ENCODE data around the gene LRRC8D. TPM values are rescaled to one million over a fixed set of nuclear protein-coding genes. Genes with fewer than 3 reads are reported as not detected.

The LRRC8D gene
- total RNA-seq, 2 experiments from 2014 or later, result 25.1 to 26.0 TPM

DNA sequence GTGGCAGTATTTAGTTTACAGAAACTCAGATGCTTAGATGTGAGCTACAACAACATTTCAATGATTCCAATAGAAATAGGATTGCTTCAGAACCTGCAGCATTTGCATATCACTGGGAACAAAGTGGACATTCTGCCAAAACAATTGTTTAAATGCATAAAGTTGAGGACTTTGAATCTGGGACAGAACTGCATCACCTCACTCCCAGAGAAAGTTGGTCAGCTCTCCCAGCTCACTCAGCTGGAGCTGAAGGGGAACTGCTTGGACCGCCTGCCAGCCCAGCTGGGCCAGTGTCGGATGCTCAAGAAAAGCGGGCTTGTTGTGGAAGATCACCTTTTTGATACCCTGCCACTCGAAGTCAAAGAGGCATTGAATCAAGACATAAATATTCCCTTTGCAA is 114.4 kb downstream of the LRRC8D start:
- Mint-ChIP-seq H3K36me3 (peaks cover 39% of the 10 kb centered on the region), H3K4me1 (peaks cover 2% of the 10 kb centered on the region), H3K27ac (no peak overlapping the region), H3K27me3 (no peaks in the 10 kb centered on the region), H3K4me3 (no peak overlapping the region), H3K9me3 (no peaks in the 10 kb centered on the region)
- no peak for ATAC-seq (ENCODE audit: low read depth)
- POLR2A ChIA-PET, result interaction anchor here (1.4 kb wide), 1 partner anchor 10 kb away, joined by 4 read pairs; no protein-coding TSS in a partner anchor
- DNase-seq, result no peak

DNA sequence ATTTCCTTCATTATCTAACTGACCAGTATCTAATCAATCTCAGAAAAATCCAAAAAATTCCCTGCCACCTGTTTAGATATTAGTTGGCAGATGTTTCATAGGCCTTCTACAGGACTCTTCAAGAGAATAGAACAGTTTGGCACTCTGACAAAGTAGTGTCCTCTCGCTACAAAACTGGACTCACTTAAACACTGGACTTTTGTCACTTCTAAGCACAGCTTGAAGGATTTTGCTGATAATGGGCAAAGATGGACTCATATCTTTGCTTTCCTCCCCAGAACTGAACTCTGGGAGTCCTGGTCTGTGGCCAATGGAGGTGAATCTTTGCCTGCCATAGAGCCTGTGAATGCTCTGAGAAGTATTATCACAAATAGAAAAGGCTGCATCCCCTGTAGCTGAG is 115.9 kb downstream of the LRRC8D start:
- H3K4me1 Mint-ChIP-seq, result no peaks in the 10 kb centered on the region
- ATAC-seq (ENCODE audit: low read depth) (no peak), DNase-seq (no peak)
- no peak overlapping the region for H3K27ac Mint-ChIP-seq
- H3K36me3 Mint-ChIP-seq, result peaks cover 31% of the 10 kb centered on the region
- POLR2A ChIA-PET, result no interaction called here
- no peaks in the 10 kb centered on the region for H3K9me3 Mint-ChIP-seq
- H3K27me3 Mint-ChIP-seq, result no peaks in the 10 kb centered on the region
- H3K4me3 Mint-ChIP-seq, result no peak overlapping the region

DNA sequence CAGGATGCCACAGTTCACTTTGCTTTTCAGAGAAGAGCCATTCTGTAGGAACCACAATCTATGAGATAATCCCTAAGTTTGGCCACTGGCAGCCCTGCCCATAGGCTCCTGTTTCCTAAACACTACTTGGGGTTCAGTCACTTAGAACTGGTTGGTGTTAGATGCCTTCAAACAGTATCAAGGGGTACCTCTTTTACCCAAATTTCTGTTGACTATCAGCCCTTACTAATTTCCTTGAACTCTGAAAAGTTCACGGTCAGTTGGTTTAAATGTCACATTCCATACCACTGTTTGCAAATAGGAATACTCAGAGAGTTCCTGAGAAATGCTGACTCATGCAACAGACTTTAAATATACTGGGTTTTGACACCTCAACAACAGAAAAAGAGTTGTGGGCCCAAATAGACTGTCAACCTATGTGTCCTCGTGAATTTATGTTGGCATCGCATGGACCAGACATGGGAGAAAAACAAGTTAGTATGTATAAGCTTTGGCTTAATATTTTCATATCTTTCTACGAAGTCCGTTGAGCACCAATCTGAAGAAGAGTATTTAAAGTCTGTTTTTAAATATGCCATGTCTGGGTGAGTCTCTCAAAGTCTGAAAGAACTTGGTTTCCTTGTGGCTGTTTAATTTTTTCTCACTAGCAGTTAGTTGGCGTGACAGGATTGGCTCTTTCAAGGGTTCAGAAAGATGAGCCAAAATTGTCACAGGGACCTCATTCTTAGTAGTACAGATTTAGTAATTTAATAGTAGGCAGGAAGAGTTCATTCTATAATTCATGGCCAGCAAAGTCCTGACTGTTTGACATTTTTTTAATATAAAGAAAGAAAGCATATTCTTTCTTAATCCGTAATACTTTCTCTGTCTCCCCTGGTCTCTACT is 117.6 kb downstream of the LRRC8D start:
- H3K27ac Mint-ChIP-seq, result no peak overlapping the region
- H3K36me3 Mint-ChIP-seq, result peaks cover 18% of the 10 kb centered on the region
- H3K4me3 Mint-ChIP-seq, result no peak overlapping the region
- H3K27me3 Mint-ChIP-seq, result no peaks in the 10 kb centered on the region
- H3K9me3 Mint-ChIP-seq, result no peaks in the 10 kb centered on the region
- DNase-seq (no peak), ATAC-seq (ENCODE audit: low read depth) (no peak)
- POLR2A ChIA-PET, result interaction anchor here (0.6 kb wide), 1 partner anchor 81 kb away, joined by 4 read pairs; no protein-coding TSS in a partner anchor
- H3K4me1 Mint-ChIP-seq, result no peaks in the 10 kb centered on the region

DNA sequence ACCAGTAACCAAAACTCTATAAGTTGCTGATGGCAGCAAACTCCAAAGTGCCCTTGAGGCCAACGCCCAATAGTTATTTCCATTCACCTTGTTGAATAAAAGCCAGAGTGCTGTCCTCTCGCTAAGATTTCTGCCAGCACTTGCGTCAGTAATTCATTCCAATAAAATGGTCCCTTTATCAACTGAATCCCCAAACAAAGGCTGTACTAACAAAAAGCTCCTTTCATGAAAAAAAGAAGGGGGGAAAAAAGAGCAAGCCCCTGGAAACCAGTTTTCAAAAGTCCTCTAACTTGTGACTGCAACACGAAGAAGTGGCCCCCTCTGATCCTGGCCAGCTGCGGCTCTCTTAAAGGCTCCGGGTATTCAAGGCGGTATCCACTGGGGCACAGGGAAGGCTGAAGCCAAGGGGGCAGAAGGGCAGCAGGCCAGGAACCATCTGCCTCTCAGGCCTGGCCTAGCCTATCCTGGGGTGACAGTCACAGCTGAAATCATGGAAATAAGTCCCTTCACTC is 118.3 kb downstream of the LRRC8D start:
- H3K27ac Mint-ChIP-seq, result no peak overlapping the region
- H3K4me1 Mint-ChIP-seq, result no peaks in the 10 kb centered on the region
- no peaks in the 10 kb centered on the region for H3K9me3 Mint-ChIP-seq
- H3K36me3 Mint-ChIP-seq, result peaks cover 11% of the 10 kb centered on the region
- H3K4me3 Mint-ChIP-seq, result no peak overlapping the region
- no peak for ATAC-seq (ENCODE audit: low read depth)
- DNase-seq, result no peak
- no peaks in the 10 kb centered on the region for H3K27me3 Mint-ChIP-seq
- POLR2A ChIA-PET, result interaction anchor here (0.6 kb wide), 1 partner anchor 82 kb away, joined by 4 read pairs; no protein-coding TSS in a partner anchor

DNA sequence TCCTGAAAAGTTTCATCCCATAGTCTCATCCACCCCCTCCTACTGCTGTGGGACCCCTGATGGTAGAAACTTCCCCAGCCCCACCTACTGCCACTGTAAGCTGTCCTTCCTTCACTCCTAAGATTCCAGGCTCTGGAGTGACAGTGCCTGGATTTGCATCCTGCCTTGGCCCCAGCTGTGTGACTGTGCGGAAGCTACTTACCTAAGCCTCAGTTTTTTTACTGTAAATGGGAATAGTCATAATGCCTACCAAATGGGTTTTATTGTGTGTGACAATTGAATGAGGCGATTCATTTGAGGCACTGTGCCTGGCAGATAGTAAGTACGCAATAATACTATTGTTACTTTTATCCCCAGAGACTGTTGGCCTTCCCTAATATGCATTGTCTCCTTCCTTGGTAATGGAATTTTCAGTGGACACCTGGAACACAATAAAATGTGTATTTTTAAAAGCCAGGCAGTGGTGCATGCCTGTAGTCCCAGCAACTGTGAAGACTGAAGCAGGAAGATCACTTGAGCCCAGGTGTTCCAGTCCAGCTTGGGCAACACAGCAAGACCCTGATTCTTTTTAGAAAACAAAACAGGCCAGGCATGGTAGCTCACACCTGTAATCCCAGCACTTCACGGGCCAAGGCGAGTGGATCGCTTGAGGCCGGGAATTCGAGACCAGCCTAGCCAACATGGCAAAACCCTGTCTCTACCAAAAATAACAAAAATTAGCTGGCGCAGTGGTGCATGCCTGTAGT is 119.0 kb downstream of the LRRC8D start:
- POLR2A ChIA-PET, result no interaction called here
- no peak overlapping the region for H3K4me3 Mint-ChIP-seq
- DNase-seq (no peak), ATAC-seq (ENCODE audit: low read depth) (no peak)
- H3K27ac Mint-ChIP-seq, result no peak overlapping the region
- H3K9me3 Mint-ChIP-seq, result no peaks in the 10 kb centered on the region
- H3K36me3 Mint-ChIP-seq, result peaks cover 8% of the 10 kb centered on the region
- no peaks in the 10 kb centered on the region for H3K27me3 Mint-ChIP-seq
- H3K4me1 Mint-ChIP-seq, result no peaks in the 10 kb centered on the region

DNA sequence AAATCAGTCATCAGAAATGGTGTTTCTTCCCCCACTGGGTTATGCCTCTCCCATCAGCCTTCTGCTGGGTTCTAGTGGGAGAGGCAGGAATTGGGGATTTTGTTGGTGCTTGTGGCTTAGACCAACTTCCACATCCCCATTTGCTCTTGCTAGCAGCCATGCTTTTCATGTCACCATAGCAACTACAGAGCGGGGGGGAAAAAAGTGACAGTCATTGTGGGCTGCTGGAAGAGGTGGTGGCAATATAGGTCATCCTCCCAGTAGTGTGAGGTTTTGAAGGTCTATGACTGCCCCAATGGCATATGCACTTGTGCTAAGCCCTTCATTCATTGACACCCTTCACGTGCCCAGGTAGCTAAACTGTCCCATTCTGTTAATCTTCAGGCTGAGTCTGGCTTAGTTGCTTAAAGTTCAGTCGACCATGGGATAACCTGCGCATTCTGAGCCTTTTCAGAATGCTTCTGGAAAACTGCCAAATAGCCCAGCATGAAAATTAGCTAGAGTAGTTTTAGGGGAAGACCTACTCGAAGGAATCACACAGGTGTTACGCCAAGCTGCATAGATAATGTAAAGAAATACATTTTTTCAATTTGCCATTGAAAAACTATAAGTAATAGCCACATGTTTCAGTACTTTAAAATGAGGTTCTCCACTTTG is 120.4 kb downstream of the LRRC8D start:
- ATAC-seq (ENCODE audit: low read depth) (peak; percentile 36), DNase-seq (no peak)
- Mint-ChIP-seq H3K4me1 (no peaks in the 10 kb centered on the region), H3K27ac (no peak overlapping the region), H3K36me3 (peaks cover 4% of the 10 kb centered on the region), H3K9me3 (no peaks in the 10 kb centered on the region), H3K4me3 (no peak overlapping the region), H3K27me3 (no peaks in the 10 kb centered on the region)
- POLR2A ChIA-PET, result interaction anchor here (0.5 kb wide), 1 partner anchor 957 kb away, joined by 4 read pairs; no protein-coding TSS in a partner anchor

DNA sequence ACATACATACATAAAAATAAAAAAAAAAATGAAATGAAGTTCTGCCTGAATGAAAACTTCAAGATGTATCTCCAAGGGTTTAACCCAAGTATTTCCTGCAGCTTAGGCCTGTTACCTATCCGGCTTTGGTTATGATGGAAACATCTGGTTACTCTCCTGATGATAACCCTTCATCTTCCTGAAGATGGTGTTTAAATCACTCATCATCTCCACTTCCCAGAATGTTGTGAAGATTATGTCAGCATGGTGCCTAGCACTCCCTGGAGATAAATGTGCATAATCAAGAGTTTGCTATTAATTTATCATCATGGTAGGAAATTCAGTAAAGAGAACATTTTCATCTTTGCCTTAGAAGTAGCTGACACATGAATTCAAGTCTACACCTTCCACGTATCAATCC is 121.2 kb downstream of the LRRC8D start:
- H3K36me3 Mint-ChIP-seq, result peaks cover 4% of the 10 kb centered on the region
- no peaks in the 10 kb centered on the region for H3K9me3 Mint-ChIP-seq
- ATAC-seq (ENCODE audit: low read depth) (no peak), DNase-seq (no peak)
- no peak overlapping the region for H3K27ac Mint-ChIP-seq
- POLR2A ChIA-PET, result interaction anchor here (0.5 kb wide), 1 partner anchor 958 kb away, joined by 4 read pairs; no protein-coding TSS in a partner anchor
- no peaks in the 10 kb centered on the region for H3K4me1 Mint-ChIP-seq
- H3K27me3 Mint-ChIP-seq, result no peaks in the 10 kb centered on the region
- no peak overlapping the region for H3K4me3 Mint-ChIP-seq

DNA sequence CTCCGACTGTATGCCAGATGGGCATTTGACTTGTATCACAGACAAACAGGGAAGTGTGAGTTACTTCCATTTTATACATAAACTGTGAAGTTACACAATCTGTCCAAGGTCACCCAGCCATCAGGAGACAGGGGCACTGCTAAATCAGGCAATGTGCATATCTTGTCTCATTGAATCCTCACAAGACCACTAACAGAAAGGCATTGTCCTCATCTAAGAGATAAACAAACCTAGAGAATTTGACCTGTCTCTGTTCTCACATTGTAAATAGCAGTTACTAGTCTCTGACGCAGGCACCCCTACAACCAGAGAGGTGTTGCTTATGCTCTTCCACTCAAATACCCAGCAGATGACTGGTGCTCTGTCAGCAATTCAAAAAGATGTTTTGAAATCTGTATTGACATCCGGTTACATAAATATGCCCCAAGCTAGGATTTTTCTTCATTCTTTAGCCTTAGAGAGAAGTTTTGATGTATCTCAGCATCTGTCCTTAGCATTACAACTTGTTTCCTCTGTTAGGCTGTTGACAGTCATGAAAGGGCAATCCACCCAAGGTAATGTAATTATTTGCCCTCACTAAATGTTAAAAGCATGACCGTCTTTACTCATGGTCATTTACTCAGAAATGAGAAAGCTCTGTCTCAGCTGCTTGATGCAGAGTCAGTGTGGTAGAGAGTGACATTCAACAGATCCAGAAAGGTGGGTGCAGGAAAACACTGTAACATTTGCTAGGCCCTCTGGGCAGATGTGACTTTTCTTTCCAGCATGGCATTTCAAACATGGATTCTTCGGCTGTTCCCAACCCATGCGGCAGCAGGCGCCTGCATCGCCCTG is 122.2 kb downstream of the LRRC8D start:
- H3K4me3 Mint-ChIP-seq, result no peak overlapping the region
- H3K4me1 Mint-ChIP-seq, result no peaks in the 10 kb centered on the region
- no peak for ATAC-seq (ENCODE audit: low read depth)
- peaks cover 4% of the 10 kb centered on the region for H3K36me3 Mint-ChIP-seq
- DNase-seq, result no peak
- H3K9me3 Mint-ChIP-seq, result no peaks in the 10 kb centered on the region
- no peaks in the 10 kb centered on the region for H3K27me3 Mint-ChIP-seq
- POLR2A ChIA-PET, result no interaction called here
- H3K27ac Mint-ChIP-seq, result no peak overlapping the region

DNA sequence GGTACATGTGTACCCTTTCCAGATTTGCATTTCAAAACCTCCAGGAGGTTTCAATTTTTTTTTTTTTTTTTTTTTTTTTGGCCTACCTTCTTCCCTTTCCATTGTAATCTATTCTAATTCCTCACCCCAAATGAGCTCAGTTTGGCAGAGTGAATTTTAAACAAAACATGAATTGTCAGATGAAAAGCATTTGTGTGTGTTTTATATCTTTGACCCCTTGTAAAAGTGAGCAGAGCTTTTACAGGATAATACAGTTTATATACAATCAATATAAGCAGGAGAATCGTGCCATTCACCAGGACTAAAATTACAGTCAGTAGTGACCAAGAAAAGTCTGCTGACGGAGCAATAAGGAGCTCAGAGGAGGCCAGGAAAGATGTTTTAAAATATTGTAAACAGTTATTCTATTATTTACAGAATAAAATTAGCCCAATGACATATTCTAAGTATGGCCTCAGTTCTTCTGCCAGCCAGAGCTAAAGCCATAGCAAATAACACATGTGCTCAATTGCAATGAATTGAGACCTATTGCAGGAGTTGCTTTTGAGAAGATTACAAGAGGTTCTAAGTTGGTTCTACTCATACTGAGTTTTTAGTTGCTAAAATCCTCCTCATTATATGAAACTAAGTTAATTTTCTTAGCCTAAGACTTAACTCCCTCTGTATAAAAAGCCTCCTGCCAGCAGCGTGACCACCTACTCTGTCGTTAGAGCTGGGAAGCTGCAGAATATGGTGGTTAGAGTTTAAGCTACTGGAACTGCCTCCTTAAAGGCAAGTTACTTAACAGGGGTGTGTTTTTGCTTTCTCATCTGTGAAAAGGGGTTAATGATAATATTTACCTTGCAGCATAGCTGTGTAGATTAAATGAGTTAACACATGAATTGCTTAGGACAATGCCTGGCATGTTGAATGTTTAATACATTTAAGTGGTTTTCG is 123.3 kb downstream of the LRRC8D start:
- ATAC-seq (ENCODE audit: low read depth), result no peak
- no peak overlapping the region for H3K4me3 Mint-ChIP-seq

DNA sequence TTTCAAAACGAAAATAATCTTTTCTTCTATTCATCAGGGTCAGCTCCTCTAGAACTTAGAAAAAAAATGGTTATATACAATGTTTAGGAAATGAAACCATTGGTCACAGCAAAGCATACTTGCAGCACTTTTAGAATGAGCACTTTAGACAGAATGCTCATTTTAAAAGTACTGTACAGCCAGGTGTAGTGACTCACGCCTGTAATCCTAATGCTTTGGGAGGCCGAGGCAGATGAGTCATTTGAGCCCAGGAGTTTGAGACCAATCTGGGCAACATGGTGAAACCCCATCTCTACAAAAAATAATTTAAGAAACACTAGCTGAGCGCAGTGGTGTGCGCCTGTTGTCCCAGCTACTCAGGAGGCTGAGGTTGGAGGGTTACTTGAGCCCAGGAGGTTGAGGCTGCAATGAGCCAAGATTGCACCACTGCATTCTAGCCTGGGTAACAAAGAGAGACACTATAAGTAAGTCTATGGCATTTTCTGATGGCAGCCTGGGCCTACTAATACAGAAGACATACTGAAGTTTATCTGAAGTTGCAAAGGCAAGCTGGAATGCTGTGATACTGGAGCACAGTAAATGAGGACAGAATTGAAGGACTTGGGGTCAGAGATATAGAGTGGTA is 125.1 kb downstream of the LRRC8D start:
- ATAC-seq (ENCODE audit: low read depth), result no peak

More for the DNA sequence above, 123.3 kb downstream of the LRRC8D start:
- DNase-seq, result no peak
- Mint-ChIP-seq H3K9me3 (no peaks in the 10 kb centered on the region), H3K27me3 (no peaks in the 10 kb centered on the region), H3K36me3 (no peaks in the 10 kb centered on the region), H3K27ac (no peak overlapping the region), H3K4me1 (no peaks in the 10 kb centered on the region)
- POLR2A ChIA-PET, result interaction anchor here (0.6 kb wide), 1 partner anchor 250 kb away, joined by 3 read pairs; no protein-coding TSS in a partner anchor

DNA sequence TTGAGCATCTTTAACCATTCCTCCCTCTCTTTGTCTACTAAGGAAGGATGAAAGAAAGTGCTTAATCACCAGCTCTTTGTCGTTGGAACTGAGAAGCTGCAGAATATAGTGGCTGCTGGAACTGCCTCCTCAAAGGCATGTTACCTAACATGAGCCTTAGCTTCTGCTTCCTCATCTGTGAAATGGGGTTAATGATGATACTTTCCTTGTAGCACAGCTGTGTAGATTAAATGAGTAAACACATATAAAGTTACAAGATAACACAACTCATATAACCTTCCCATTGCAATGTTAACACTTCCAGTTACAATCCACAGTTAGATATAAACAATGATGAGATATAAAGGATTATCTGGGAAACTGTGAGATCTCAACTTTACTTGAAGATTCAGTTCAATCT is 125.7 kb downstream of the LRRC8D start:
- peaks cover 2% of the 10 kb centered on the region for H3K27me3 Mint-ChIP-seq

More for the DNA sequence above, 125.1 kb downstream of the LRRC8D start:
- POLR2A ChIA-PET, result no interaction called here
- DNase-seq, result no peak
- Mint-ChIP-seq H3K27me3 (no peaks in the 10 kb centered on the region), H3K4me3 (no peak overlapping the region), H3K4me1 (no peaks in the 10 kb centered on the region), H3K36me3 (no peaks in the 10 kb centered on the region), H3K27ac (no peak overlapping the region), H3K9me3 (no peaks in the 10 kb centered on the region)

More for the DNA sequence above, 125.7 kb downstream of the LRRC8D start:
- Mint-ChIP-seq H3K4me3 (no peak overlapping the region), H3K4me1 (no peaks in the 10 kb centered on the region), H3K36me3 (no peaks in the 10 kb centered on the region), H3K9me3 (no peaks in the 10 kb centered on the region), H3K27ac (no peak overlapping the region)
- DNase-seq (no peak), ATAC-seq (ENCODE audit: low read depth) (no peak)
- POLR2A ChIA-PET, result no interaction called here
